Activated T-cell treated with anti-CD3 and anti-CD28 coated beads, Interleukin-2, amount 50 U/mL, for 48 hours (primary cell): ENCODE data around the gene ZNF506.
"Not testable (repeated sequence)": the region's sequence is repeated elsewhere in the genome, so short reads cannot be mapped to it uniquely, and the experiment has no call there.

ENCODE experiments used
- DNase-seq, 2 experiments: peaks; one replicate each; pipeline ENCODE4 v3.0.0-alpha.2; 2020

The ZNF506 gene

DNA sequence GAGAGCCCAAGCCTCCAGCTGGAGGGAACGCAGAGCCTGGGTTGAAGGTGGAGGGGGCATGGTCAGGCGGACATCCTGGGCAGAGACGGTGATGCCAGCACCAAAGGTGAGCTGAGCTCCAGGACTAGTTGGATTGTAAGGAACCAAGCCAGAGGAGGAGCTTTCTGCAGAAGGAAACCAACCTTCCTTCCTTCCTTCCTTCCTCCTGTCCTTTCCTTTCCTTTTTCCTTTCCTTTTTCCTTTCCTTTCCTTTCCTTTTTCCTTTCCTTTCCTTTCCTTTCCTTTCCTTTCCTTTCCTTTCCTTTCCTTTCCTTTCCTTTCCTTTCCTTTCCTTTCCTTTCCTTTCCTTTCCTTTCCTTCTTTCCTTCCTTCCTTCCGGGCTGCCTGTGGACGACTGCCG, 77.6 kb downstream of the ZNF506 start:
- DNase-seq, result not testable (repeated sequence)

- no peak for DNase-seq
These were observed 78.4 kb downstream of the ZNF506 start for GRCh38 chr19:19743176-19743575.

DNA sequence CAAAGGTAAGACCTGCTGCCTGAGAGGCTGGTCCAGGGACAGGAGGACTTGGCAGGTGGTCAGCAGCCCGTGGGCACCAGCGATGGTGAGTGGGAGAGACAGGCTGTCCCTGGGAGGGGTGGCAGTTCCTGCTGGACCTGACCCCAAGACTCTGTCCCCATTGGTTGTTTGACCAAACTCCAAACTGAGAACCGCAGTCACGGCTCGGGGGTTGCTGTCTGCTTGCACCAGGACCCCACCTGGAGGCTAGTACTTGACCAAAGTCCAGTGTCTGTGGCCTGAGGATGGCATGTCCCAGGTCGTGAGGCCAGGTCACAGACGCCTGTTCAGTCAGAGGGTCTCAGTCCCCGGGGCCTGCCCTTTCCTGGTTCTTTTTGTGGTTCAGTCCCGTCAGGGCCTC, 78.8 kb downstream of the ZNF506 start:
- no peak for DNase-seq
